ENCODE data around the gene STK25. TPM values are rescaled to one million over a fixed set of nuclear protein-coding genes. Genes with fewer than 3 reads are reported as not detected.
"Not testable (repeated sequence)": the region's sequence is repeated elsewhere in the genome, so short reads cannot be mapped to it uniquely, and the experiment has no call there.

STK25 gene
- total RNA-seq, 1 experiment from 2014 or later = 117 TPM

GRCh38 chr2:241539616-241540374 is 31.4 kb upstream of the STK25 start:
- no peak for DNase-seq (ENCODE audit: low spot score)

GRCh38 chr2:241538838-241539615 is 30.6 kb upstream of the STK25 start:
- DNase-seq (ENCODE audit: low spot score) = no peak

- no peak for DNase-seq (ENCODE audit: low spot score)
Observed at GRCh38 chr2:241535871-241536655, 27.7 kb upstream of the STK25 start.

GRCh38 chr2:241534701-241535375 is 26.5 kb upstream of the STK25 start:
- no peak for DNase-seq (ENCODE audit: low spot score)

GRCh38 chr2:241534293-241534692 is 25.9 kb upstream of the STK25 start:
- no peak for DNase-seq (ENCODE audit: low spot score)

GRCh38 chr2:241532733-241533601 is 24.6 kb upstream of the STK25 start:
- no peak for DNase-seq (ENCODE audit: low spot score)

- DNase-seq (ENCODE audit: low spot score) = no peak
Observed at GRCh38 chr2:241532168-241532567, 23.8 kb upstream of the STK25 start.

- DNase-seq (ENCODE audit: low spot score) = no peak
Observed at GRCh38 chr2:241531161-241531722, 22.9 kb upstream of the STK25 start.

GRCh38 chr2:241530571-241530970 is 22.2 kb upstream of the STK25 start:
- no peak for DNase-seq (ENCODE audit: low spot score)

GRCh38 chr2:241525818-241526780 is 17.7 kb upstream of the STK25 start:
- DNase-seq (ENCODE audit: low spot score) = not testable (repeated sequence)

- no peak for DNase-seq (ENCODE audit: low spot score)
Observed at GRCh38 chr2:241522477-241522876, 14.1 kb upstream of the STK25 start.

- no peak for DNase-seq (ENCODE audit: low spot score)
Observed at GRCh38 chr2:241519669-241520068, 11.3 kb upstream of the STK25 start.

GRCh38 chr2:241517297-241517696 is 8.9 kb upstream of the STK25 start:
- no peak for DNase-seq (ENCODE audit: low spot score)

- no peak for DNase-seq (ENCODE audit: low spot score)
Observed at GRCh38 chr2:241516520-241516965, 8.2 kb upstream of the STK25 start.

GRCh38 chr2:241514986-241515737 is 6.8 kb upstream of the STK25 start:
- DNase-seq (ENCODE audit: low spot score) = no peak

- no peak for DNase-seq (ENCODE audit: low spot score)
Observed at GRCh38 chr2:241514553-241514952, 6.2 kb upstream of the STK25 start.

- no peak for DNase-seq (ENCODE audit: low spot score)
Observed at GRCh38 chr2:241511091-241511741, 2.8 kb upstream of the STK25 start.
